Uterus (tissue), 4 donors: ENCODE measurements around the gene MAGI2. TPM values are rescaled to one million over a fixed set of nuclear protein-coding genes. Genes with fewer than 3 reads are reported as not detected.

Source experiments
- DNase-seq, 2 donors: peaks; one replicate each; pipeline ENCODE4 v3.0.0-alpha.2; 2019 to 2020
- H3K27ac ChIP-seq, 2 donors: fragments of 200-600 bp; sonication (generic); 1 replicate in 1 of 2; 2 replicates in 1 of 2; pipeline ENCODE4 v1.5.1; 2016 to 2018
- H3K27me3 ChIP-seq, 2 donors: fragments of 200-600 bp; sonication (generic); one replicate each; pipeline ENCODE4 v1.5.1; 2018 to 2019; ENCODE audit warnings: control low read depth in 1 of 2
- H3K36me3 ChIP-seq, 2 donors: fragments of 200-600 bp; sonication (generic); one replicate each; pipeline ENCODE4 v1.5.1; 2019; ENCODE audit warnings: control low read depth in 1 of 2
- H3K4me1 ChIP-seq, 2 donors: fragments of 200-600 bp; sonication (generic); one replicate each; pipeline ENCODE4 v1.5.1; 2018 to 2019; ENCODE audit warnings: control low read depth in 1 of 2
- H3K4me3 ChIP-seq, 2 donors: fragments of 200-600 bp; sonication (generic); 1 replicate in 1 of 2; 2 replicates in 1 of 2; pipeline ENCODE4 v1.5.1; 2018 to 2019; ENCODE audit warnings: mild to moderate bottlenecking in 1 of 2
- H3K9me3 ChIP-seq, 2 donors: fragments of 200-600 bp; sonication (generic); one replicate each; pipeline ENCODE4 v1.5.1; 2019; ENCODE audit warnings: control low read depth in 1 of 2
- POLR2A ChIP-seq, 2 donors: fragments of 450-650 bp; IDR thresholded peaks; one replicate each; pipeline ENCODE4 v1.6.1; 2016; ENCODE audit warnings: antibody characterized with exemption in 2 of 2, mild to moderate bottlenecking in 1 of 2, moderate library complexity in 1 of 2
- intact Hi-C: fragments of 100-400 bp; cut with DNase I; formaldehyde crosslinking; loops from one replicate; pipeline ENCODE4 v1.15.1; 2023; ENCODE audit warnings: low total_unique reads
- total RNA-seq, 4 donors: library from RNA; depleted of rRNA in 3 of 4; stranded (reverse); fragments of >200 nt in 3 of 4; gene quantifications; one replicate each; pipeline versions ENCODE4 v1.1.0 to v1.2.4, GENCODE V29; 2014 to 2023
- TF ChIP-seq, protein P1 (sequence below), 4 experiments: fragments of 200-600 bp in 2 of 4; fragments of 450-650 bp in 2 of 4; sonication (generic) in 2 of 4; IDR thresholded peaks; one replicate each; pipeline ENCODE4 v1.5.1; 2016 to 2019; ENCODE audit warnings: antibody characterized with exemption in 4 of 4, mild to moderate bottlenecking in 2 of 4, moderate library complexity in 1 of 4
- donor health status: DM: yes; HTN: yes; CAD: no.

MAGI2 gene
- total RNA-seq, 4 donors from 2014 or later = 5.3 to 23.2 (median 13.8) TPM

DNA sequence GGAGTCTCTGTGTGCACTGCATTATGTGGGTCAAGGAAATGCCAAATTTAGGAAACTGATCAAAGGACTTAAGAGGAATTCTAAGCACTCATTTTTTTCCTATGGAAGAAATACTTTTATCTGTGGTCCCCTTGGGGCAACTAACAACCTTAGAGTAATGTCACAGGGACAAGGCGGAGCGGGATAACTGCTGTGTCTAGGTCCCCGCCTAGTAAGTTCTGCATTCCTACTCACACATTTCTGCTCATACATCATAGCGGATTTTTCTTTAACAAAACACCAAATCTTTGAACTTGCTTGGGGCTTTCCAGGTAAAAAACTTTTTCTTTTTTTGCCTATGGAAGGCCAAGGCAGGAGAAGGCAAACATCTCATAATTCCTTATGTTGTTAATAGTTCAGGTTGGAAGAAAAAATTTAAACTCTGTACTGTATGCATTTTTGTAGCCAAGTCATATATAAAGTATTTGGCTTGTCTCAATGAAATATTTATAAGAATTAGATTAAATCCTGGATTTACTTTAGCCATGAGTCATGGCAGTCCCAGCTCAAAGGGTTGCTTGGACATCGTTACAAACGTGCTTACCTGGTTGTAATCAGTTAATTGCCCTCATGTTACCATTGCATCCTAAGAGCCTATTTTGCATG, 1369.9 kb downstream of the MAGI2 start:
- Histone ChIP-seq H3K27me3 (no peaks in the 10 kb centered on the region), H3K9me3 (no peaks in the 10 kb centered on the region), H3K36me3 (no peaks in the 10 kb centered on the region), H3K4me1 (no peaks in the 10 kb centered on the region), H3K4me3 (no peak overlapping the region), H3K27ac (no peak overlapping the region)
- intact Hi-C loops = no loop called here
- no peak for DNase-seq
- TF ChIP-seq POLR2A (IDR thresholded peaks at IDR 0.05) = no peak
- TF ChIP-seq, protein P1, sequence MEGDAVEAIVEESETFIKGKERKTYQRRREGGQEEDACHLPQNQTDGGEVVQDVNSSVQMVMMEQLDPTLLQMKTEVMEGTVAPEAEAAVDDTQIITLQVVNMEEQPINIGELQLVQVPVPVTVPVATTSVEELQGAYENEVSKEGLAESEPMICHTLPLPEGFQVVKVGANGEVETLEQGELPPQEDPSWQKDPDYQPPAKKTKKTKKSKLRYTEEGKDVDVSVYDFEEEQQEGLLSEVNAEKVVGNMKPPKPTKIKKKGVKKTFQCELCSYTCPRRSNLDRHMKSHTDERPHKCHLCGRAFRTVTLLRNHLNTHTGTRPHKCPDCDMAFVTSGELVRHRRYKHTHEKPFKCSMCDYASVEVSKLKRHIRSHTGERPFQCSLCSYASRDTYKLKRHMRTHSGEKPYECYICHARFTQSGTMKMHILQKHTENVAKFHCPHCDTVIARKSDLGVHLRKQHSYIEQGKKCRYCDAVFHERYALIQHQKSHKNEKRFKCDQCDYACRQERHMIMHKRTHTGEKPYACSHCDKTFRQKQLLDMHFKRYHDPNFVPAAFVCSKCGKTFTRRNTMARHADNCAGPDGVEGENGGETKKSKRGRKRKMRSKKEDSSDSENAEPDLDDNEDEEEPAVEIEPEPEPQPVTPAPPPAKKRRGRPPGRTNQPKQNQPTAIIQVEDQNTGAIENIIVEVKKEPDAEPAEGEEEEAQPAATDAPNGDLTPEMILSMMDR (IDR thresholded peaks at IDR 0.05) = no peak

GRCh38 chr7:78082556-78082955, 1370.9 kb downstream of the MAGI2 start:
- H3K36me3 ChIP-seq = no peaks in the 10 kb centered on the region
- no peak overlapping the region for H3K27ac ChIP-seq
- DNase-seq = no peak
- H3K9me3 ChIP-seq = no peaks in the 10 kb centered on the region
- intact Hi-C loops = no loop called here
- TF ChIP-seq, protein P1 (IDR thresholded peaks at IDR 0.05) = no peak
- no peak for TF ChIP-seq POLR2A (IDR thresholded peaks at IDR 0.05)
- no peak overlapping the region for H3K4me3 ChIP-seq
- no peaks in the 10 kb centered on the region for H3K27me3 ChIP-seq
- H3K4me1 ChIP-seq = no peaks in the 10 kb centered on the region

GRCh38 chr7:78081888-78082287, 1371.6 kb downstream of the MAGI2 start:
- Histone ChIP-seq H3K4me1 (no peaks in the 10 kb centered on the region), H3K36me3 (no peaks in the 10 kb centered on the region), H3K27ac (no peak overlapping the region), H3K9me3 (no peaks in the 10 kb centered on the region), H3K4me3 (no peak overlapping the region), H3K27me3 (no peaks in the 10 kb centered on the region)
- intact Hi-C loops = no loop called here
- TF ChIP-seq POLR2A (IDR thresholded peaks at IDR 0.05) = no peak
- TF ChIP-seq, protein P1 (IDR thresholded peaks at IDR 0.05) = no peak
- DNase-seq = no peak

DNA sequence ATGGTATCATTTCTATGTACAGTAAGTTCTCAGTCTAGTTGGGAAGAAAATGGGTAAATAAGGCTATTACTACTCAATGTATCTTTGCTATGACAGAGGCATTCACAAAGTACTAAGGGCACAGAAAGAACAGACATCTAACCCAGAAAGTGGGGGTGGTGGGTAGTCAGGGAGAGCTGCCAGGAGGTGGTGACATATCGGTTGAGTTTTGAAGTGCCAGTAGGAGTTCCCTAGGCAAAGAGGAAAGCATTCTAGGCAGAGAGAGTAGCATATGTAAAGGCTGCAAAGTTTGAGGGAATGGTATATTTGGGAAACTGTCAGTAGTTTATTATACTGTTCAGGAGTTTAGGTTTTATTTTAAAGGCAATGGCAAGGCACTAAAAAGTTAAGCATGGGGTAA, 1372.1 kb downstream of the MAGI2 start:
- intact Hi-C loops = no loop called here
- Histone ChIP-seq H3K4me1 (no peaks in the 10 kb centered on the region), H3K36me3 (no peaks in the 10 kb centered on the region), H3K27me3 (no peaks in the 10 kb centered on the region), H3K27ac (no peak overlapping the region), H3K4me3 (no peak overlapping the region), H3K9me3 (no peaks in the 10 kb centered on the region)
- DNase-seq = no peak
- TF ChIP-seq, protein P1 (IDR thresholded peaks at IDR 0.05) = no peak
- TF ChIP-seq POLR2A (IDR thresholded peaks at IDR 0.05) = no peak

- no peaks in the 10 kb centered on the region for H3K27me3 ChIP-seq
- H3K4me3 ChIP-seq = no peak overlapping the region
- DNase-seq = no peak
- no peak for TF ChIP-seq POLR2A (IDR thresholded peaks at IDR 0.05)
- TF ChIP-seq, protein P1 (IDR thresholded peaks at IDR 0.05) = no peak
- no peaks in the 10 kb centered on the region for H3K9me3 ChIP-seq
- intact Hi-C loops = no loop called here
- no peaks in the 10 kb centered on the region for H3K36me3 ChIP-seq
- no peak overlapping the region for H3K27ac ChIP-seq
- no peaks in the 10 kb centered on the region for H3K4me1 ChIP-seq
Measured at GRCh38 chr7:78080811-78081210, 1372.7 kb downstream of the MAGI2 start.
